Fibroblast of skin of abdomen (primary cell): ENCODE measurements around the gene ZNF629.

Source experiments
- DNase-seq: peaks from one replicate; pipeline ENCODE4 v3.0.0-alpha.2; 2013

The ZNF629 gene

GRCh38 chr16:30747331-30747730 lies 39.7 kb downstream of the ZNF629 start:
- DNase-seq, result peak; percentile 11

- DNase-seq, result no peak
Observed at GRCh38 chr16:30746638-30747175, 40.3 kb downstream of the ZNF629 start.

GRCh38 chr16:30745082-30745481 lies 41.9 kb downstream of the ZNF629 start:
- no peak for DNase-seq

DNA sequence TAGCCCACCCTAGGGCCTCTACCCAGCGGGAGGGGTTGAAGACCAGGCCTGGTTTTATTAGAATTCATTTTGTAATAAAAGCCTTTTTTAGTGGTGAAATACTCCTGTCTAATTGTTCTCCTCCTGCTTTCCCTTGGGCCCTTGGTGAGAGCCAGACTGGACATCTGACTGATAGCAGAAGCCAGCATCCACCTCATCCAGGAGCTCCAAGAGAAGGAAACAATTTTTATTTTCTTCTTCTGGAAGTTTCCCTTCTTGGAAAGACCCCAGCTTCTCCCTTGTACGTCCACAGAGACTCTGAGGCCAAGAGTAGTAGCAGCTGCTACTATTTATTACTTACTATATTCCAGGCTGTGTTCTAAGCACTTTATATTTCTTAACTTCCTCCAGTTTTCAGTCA lies 42.8 kb downstream of the ZNF629 start:
- no peak for DNase-seq

GRCh38 chr16:30743716-30744115 lies 43.3 kb downstream of the ZNF629 start:
- no peak for DNase-seq

DNA sequence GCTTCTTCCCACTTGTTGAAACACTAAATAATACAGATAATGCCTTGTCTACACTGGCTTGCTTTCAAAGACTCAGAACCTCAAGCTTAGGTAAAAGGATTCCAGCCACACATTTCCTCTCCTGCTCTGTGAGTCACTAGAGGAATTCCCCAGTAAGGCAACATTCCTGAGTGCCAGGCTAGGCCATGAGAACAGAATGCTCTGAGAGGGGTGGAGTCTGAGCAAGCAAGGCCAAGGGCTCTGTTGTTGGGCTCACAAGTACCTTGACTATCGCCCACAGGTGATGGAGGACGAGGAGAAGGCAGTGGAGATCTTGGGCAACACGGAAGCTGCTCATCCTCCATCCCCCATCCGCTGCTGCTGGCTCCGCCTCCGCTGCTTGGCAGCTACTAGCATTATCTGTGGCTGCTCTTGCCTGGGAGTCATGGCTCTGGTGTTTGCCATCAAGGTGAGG lies 45.5 kb downstream of the ZNF629 start:
- peak; percentile 78 for DNase-seq

- peak; percentile 21 for DNase-seq
Observed at GRCh38 chr16:30740364-30741251, 46.4 kb downstream of the ZNF629 start.

DNA sequence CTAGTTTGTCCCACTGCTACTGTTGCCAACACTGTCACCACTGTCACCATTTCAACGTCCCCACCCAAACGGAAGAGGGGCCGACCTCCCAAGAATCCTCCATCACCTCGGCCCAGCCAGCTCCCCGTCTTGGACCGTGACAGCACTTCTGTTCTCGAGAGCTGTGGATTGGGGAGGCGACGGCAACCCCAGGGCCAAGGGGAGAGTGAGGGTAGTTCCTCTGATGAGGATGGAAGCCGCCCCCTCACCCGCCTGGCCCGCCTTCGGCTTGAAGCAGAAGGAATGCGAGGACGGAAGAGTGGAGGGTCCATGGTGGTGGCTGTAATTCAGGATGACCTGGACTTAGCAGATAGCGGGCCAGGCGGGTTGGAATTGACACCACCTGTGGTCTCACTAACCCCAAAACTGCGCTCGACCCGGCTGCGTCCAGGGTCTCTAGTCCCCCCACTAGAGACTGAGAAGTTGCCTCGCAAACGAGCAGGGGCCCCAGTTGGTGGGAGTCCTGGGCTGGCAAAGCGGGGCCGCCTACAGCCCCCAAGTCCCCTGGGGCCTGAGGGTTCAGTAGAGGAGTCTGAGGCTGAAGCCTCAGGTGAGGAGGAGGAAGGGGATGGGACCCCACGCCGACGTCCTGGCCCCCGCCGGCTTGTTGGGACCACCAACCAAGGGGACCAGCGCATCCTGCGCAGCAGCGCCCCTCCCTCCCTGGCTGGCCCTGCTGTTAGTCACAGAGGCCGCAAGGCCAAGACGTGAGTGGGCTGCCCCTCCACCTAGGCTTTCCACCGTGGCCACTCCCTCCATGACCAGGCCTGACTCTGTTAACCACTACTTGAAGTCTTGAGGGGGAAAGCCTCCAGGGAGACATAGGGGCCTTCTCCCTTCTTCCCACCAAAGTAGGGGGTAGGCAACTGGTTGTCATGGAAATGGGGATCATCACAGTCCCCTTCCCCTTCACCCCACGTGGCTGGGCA lies 47.7 kb downstream of the ZNF629 start:
- DNase-seq, result no peak

GRCh38 chr16:30737794-30738648 lies 49.0 kb downstream of the ZNF629 start:
- no peak for DNase-seq

DNA sequence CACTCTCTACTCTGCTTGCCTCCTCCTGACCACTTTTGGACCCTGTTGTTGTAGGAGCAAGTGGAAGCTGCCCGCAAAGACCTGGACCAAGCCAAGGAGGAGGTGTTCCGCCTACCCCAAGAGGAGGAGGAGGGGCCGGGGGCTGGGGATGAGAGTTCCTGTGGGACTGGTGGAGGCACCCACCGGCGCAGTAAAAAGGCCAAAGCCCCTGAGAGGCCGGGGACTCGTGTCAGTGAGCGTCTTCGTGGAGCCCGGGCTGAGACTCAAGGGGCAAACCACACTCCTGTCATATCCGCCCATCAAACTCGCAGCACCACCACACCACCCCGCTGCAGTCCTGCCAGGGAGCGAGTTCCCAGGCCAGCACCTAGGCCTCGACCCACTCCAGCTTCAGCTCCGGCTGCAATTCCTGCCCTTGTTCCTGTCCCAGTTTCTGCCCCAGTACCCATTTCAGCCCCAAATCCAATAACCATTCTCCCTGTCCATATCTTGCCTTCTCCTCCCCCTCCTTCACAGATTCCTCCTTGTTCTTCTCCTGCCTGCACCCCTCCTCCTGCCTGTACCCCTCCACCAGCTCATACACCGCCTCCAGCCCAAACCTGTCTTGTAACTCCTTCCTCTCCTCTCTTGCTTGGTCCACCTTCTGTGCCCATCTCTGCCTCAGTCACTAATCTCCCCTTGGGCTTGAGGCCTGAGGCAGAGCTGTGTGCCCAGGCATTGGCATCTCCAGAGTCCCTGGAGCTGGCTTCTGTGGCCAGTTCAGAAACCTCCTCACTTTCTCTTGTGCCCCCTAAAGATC lies 49.8 kb downstream of the ZNF629 start:
- DNase-seq, result no peak

DNA sequence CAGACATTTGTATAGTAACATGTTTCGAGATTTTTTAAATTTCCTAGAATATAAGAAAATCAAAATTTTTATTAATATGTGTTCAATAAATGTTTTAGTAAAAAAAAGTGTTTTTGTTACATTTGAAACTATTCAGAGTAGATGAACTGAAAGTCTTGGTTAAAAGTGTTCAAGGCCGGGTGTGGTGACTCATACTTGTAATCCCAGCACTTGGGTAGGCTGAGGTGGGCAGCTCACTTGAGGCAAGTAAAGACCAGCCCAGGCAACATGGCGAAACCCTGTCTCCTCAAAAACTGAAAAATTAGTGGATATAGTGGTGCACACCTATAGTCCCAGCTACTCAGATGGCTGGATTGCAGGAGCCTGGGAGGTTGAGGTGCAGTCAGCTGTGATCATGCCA lies 55.6 kb downstream of the ZNF629 start:
- DNase-seq, result no peak

GRCh38 chr16:30728899-30729672 lies 57.9 kb downstream of the ZNF629 start:
- DNase-seq, result no peak
